Thymus (tissue), 11 donors: ENCODE results near the gene SPATA16. TPM values are rescaled to one million over a fixed set of nuclear protein-coding genes. Genes with fewer than 3 reads are reported as not detected.

ENCODE experiments used
- DNase-seq, 9 donors: peaks; one replicate each; pipeline ENCODE4 v3.0.0-alpha.2; 2013; ENCODE audit warnings: low spot score in 9 of 9, low read depth in 6 of 9, missing footprints in 1 of 9
- H3K27ac ChIP-seq, 2 donors: one replicate each; pipeline ENCODE4 v1.5.1; 2013; ENCODE audit warnings: control low read depth in 1 of 2, low read depth in 1 of 2, low read length in 1 of 2, mild to moderate bottlenecking in 1 of 2, moderate library complexity in 1 of 2
- H3K27me3 ChIP-seq, 2 donors: one replicate each; pipeline ENCODE4 v1.5.1; 2013; ENCODE audit warnings: low read length in 1 of 2; ENCODE audit not compliant: control insufficient read depth in 2 of 2, insufficient read depth in 1 of 2
- H3K36me3 ChIP-seq, 2 donors: one replicate each; pipeline ENCODE4 v1.5.1; 2013; ENCODE audit warnings: low read length in 1 of 2, mild to moderate bottlenecking in 1 of 2, moderate library complexity in 1 of 2; ENCODE audit not compliant: control insufficient read depth in 2 of 2, insufficient read depth in 2 of 2
- H3K4me1 ChIP-seq, 2 donors: one replicate each; pipeline ENCODE4 v1.5.1; 2013; ENCODE audit warnings: low read length in 2 of 2; ENCODE audit not compliant: control insufficient read depth in 2 of 2, insufficient read depth in 2 of 2
- H3K4me3 ChIP-seq, 2 donors: one replicate each; pipeline ENCODE4 v1.5.1; 2013; ENCODE audit warnings: low read length in 2 of 2, control low read depth in 1 of 2, mild to moderate bottlenecking in 1 of 2
- H3K9me3 ChIP-seq, 2 donors: one replicate each; pipeline ENCODE4 v1.5.1; 2013; ENCODE audit warnings: low read length in 1 of 2, mild to moderate bottlenecking in 1 of 2; ENCODE audit not compliant: control insufficient read depth in 2 of 2, insufficient read depth in 1 of 2
- WGBS: extraction: QIAGEN DNeasy Blood & Tissue Kit; methylation state at CpG from one replicate; pipeline ENCODE4 v1.1.7; 2013; 5-methylcytosine and 5-hydroxymethylcytosine counted together
- polyA plus RNA-seq: library from polyadenylated mRNA; stranded (reverse); fragments of 200-250 nt; gene quantifications from one replicate; pipeline ENCODE4 v1.2.3, GENCODE V29; 2013
- total RNA-seq: library from RNA; stranded (reverse); fragments of 120-200 nt; gene quantifications from one replicate; pipeline ENCODE4 v1.2.4, GENCODE V29; 2013
- donor health status: healthy.

The SPATA16 gene
- total and polyA plus RNA-seq, 2 donors: 0.02 TPM; not detected in 1

DNA sequence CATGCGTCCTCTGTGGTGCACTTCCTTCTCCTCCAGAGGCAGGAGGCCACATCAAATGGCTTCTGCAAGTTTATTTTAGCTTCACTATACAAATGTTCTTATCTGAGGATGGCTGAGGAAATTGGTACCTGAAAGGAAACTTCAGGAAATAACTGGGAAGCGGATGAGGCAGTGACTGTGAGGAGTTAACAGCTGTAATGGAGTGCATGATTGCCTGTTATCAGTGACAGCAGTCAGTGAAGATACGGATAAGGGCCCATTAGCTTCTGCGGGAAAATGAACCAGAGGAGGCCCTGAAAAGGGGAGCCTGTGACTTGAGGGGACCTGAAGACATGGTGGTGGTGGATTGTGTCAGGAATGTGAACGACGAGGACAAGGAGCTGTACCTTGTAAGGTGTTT, 51.8 kb downstream of the SPATA16 start:
- Histone ChIP-seq H3K36me3 (no peaks in the 10 kb centered on the region), H3K4me1 (no peaks in the 10 kb centered on the region), H3K9me3 (no peaks in the 10 kb centered on the region), H3K27ac (no peak overlapping the region), H3K4me3 (no peak overlapping the region), H3K27me3 (no peaks in the 10 kb centered on the region)
- 82% methylated on average over 6 of the region's 6 CpGs for WGBS
- DNase-seq: no peak

GRCh38 chr3:173078525-173078924, 62.5 kb downstream of the SPATA16 start:
- Histone ChIP-seq H3K9me3 (no peaks in the 10 kb centered on the region), H3K27ac (no peak overlapping the region), H3K4me3 (no peak overlapping the region), H3K4me1 (no peaks in the 10 kb centered on the region), H3K36me3 (no peaks in the 10 kb centered on the region), H3K27me3 (no peaks in the 10 kb centered on the region)
- 91% methylated on average over 4 of the region's 4 CpGs for WGBS
- no peak for DNase-seq

DNA sequence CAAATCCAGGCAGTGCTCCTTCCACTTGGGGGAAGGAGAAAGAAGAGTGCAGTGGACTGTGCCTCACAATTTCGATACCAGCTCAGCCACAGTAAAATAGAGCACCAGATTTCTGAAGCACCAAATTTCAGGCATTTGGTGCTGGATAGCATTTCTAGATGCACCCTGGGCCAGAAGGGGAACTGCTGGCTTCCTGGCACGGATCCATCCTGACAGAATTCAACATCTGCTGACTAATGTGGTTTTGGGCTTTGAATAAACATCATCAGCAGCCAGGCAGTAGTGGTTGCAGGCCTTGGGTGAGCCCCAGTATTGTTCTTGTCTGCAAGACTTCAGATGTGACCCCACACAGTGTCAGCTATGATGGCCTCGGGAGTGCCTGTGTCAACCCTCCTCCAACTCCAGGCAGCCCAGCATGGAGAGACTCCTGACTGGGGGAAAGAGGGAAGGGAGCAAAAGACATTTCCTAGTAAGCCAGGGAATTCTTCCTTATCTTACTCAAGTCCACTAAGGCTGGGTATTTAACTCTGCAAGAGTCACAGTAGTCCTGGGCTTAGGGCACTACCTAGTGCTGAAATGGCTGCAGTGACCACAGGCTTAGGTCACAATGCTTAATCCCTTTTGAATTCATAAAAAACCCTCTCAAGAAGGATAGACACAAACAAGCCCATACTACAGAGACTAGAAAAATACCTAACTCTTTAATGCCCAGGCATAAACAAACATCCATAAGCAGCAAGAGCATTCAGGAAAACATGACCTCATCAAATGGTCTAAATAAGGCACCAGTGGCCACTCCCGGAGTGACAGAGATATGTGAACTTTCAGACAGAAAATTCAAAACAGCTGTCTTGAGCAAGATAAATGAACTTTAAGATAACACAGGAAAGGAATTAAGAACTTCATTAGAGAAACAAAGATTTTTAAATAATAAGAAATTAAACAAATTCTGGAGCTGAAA, 74.7 kb downstream of the SPATA16 start:
- 30% methylated on average over 4 of the region's 4 CpGs for WGBS
- DNase-seq: no peak
- Histone ChIP-seq H3K27me3 (no peaks in the 10 kb centered on the region), H3K36me3 (no peaks in the 10 kb centered on the region), H3K4me3 (no peak overlapping the region), H3K4me1 (peaks cover 0 to 5% of the 10 kb centered on the region in 2 donors), H3K27ac (no peak overlapping the region), H3K9me3 (no peaks in the 10 kb centered on the region)

GRCh38 chr3:173065543-173065981, 75.5 kb downstream of the SPATA16 start:
- WGBS: 45% methylated on average over 3 of the region's 3 CpGs
- Histone ChIP-seq H3K27me3 (no peaks in the 10 kb centered on the region), H3K4me3 (no peak overlapping the region), H3K36me3 (no peaks in the 10 kb centered on the region), H3K9me3 (no peaks in the 10 kb centered on the region), H3K27ac (no peak overlapping the region), H3K4me1 (peaks cover 0 to 5% of the 10 kb centered on the region in 2 donors)
- peak in 1 of 9 donors; percentile 5 for DNase-seq

GRCh38 chr3:173064631-173065030, 76.4 kb downstream of the SPATA16 start:
- H3K36me3 ChIP-seq: no peaks in the 10 kb centered on the region
- no peak overlapping the region for H3K27ac ChIP-seq
- peaks cover 0 to 5% of the 10 kb centered on the region in 2 donors for H3K4me1 ChIP-seq
- DNase-seq: no peak
- H3K9me3 ChIP-seq: no peaks in the 10 kb centered on the region
- H3K4me3 ChIP-seq: no peak overlapping the region
- H3K27me3 ChIP-seq: no peaks in the 10 kb centered on the region
- whole genome bisulfite sequencing: 100% methylated on average over 1 of the region's 1 CpG

DNA sequence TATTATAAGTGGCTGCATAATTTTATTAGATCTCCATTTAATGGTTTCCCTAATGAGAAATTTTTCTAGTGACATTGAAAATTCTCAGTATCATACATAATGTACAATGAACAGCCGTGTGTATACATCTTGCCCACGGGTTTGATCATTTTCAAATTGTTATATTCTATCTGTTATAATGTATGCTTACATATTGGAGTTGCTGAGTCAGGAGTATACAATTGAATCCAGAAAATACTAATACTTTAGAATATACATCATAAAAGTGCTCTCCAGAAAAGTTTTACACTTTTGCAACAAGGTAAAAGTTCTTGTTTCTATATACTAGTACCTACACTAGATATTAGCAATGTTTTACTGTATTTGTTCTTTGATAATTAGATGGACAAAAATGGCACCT, 82.8 kb downstream of the SPATA16 start:
- no peaks in the 10 kb centered on the region for H3K27me3 ChIP-seq
- DNase-seq: no peak
- H3K4me3 ChIP-seq: no peak overlapping the region
- no peaks in the 10 kb centered on the region for H3K36me3 ChIP-seq
- H3K27ac ChIP-seq: no peak overlapping the region
- no peaks in the 10 kb centered on the region for H3K9me3 ChIP-seq
- WGBS: 94% methylated on average over 2 of the region's 2 CpGs
- no peaks in the 10 kb centered on the region for H3K4me1 ChIP-seq

DNA sequence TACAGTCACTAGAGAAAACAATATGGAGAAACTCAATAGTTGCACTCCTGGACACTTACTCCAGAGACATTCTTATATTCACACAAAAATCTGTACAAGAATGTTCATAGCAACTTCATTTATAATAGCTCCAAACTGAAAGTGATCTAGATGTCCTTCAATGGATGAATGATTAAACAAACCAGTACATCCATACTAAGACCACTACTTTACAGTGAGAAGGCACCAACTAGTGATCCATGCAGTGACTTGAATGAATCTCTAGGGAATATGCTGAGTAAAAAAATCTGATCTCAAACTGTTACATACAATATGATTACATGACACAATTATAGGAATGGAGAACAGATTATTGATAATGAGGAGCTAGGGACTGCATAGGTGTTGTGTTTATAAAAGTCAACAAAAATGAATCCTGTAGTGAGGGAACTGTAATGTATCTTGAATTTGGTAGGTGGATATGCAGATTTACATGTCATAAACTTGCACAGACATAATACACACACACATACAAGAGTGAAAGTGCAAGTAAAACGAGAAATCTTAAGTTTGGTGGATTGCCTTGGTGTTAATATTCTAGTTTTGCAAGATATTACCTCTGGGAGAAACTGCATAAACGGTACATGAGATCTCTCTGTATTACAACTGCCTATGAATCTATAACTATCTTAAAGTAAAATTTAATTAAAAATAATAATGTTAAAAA, 85.7 kb downstream of the SPATA16 start:
- H3K27me3 ChIP-seq: no peaks in the 10 kb centered on the region
- H3K4me3 ChIP-seq: no peak overlapping the region
- H3K9me3 ChIP-seq: no peaks in the 10 kb centered on the region
- 57% methylated on average over 2 of the region's 2 CpGs for WGBS
- no peaks in the 10 kb centered on the region for H3K4me1 ChIP-seq
- H3K27ac ChIP-seq: no peak overlapping the region
- DNase-seq: no peak
- H3K36me3 ChIP-seq: no peaks in the 10 kb centered on the region

- Histone ChIP-seq H3K27ac (no peak overlapping the region), H3K9me3 (no peaks in the 10 kb centered on the region), H3K36me3 (no peaks in the 10 kb centered on the region), H3K4me3 (no peak overlapping the region), H3K27me3 (no peaks in the 10 kb centered on the region), H3K4me1 (no peaks in the 10 kb centered on the region)
- WGBS: 93% methylated on average over 2 of the region's 2 CpGs
- no peak for DNase-seq
Observed at GRCh38 chr3:173049360-173049759, 91.7 kb downstream of the SPATA16 start.

DNA sequence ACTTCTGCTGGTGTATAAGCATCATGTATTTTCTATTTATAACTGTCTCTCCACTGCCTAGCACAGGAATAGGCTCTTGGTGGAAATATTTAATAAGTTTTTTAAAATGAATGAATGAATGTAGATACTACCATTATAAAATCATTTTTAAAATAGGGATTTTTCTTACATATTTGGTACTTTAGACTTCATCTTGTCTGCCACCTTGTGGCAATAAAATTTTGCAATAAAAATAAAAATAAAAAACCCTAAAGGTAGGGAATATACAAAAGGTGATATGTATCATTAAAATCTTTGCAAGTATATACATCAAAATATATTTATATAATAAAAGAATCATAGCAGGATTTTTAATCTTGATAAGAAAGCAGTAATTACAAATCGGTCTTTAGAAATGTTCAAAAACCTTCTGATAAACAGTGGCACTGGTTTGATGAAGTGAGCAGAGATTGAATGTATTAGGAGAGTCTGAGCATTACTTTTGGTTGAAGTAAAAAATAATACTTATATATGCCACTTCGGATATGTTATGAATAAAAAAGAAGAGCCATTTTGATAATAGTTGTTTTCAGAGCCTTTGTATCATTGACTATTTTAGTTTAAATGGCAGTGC, 95.2 kb downstream of the SPATA16 start:
- DNase-seq: no peak
- no peaks in the 10 kb centered on the region for H3K4me1 ChIP-seq

More for the DNA sequence above, 95.2 kb downstream of the SPATA16 start:
- Histone ChIP-seq H3K27me3 (no peaks in the 10 kb centered on the region), H3K27ac (no peak overlapping the region), H3K9me3 (no peaks in the 10 kb centered on the region), H3K36me3 (no peaks in the 10 kb centered on the region), H3K4me3 (no peak overlapping the region)
- 79% methylated on average over 2 of the region's 2 CpGs for WGBS
